GM12801 (cell line): ENCODE measurements around the gene CEMIP.

Experiments
- TF ChIP-seq, protein P1 (sequence below): IDR thresholded peaks from one replicate; pipeline ENCODE4 v1.5.1; 2011; ENCODE audit warnings: control low read depth; ENCODE audit not compliant: insufficient read length; ENCODE audit errors: extremely low read depth

CEMIP gene

DNA sequence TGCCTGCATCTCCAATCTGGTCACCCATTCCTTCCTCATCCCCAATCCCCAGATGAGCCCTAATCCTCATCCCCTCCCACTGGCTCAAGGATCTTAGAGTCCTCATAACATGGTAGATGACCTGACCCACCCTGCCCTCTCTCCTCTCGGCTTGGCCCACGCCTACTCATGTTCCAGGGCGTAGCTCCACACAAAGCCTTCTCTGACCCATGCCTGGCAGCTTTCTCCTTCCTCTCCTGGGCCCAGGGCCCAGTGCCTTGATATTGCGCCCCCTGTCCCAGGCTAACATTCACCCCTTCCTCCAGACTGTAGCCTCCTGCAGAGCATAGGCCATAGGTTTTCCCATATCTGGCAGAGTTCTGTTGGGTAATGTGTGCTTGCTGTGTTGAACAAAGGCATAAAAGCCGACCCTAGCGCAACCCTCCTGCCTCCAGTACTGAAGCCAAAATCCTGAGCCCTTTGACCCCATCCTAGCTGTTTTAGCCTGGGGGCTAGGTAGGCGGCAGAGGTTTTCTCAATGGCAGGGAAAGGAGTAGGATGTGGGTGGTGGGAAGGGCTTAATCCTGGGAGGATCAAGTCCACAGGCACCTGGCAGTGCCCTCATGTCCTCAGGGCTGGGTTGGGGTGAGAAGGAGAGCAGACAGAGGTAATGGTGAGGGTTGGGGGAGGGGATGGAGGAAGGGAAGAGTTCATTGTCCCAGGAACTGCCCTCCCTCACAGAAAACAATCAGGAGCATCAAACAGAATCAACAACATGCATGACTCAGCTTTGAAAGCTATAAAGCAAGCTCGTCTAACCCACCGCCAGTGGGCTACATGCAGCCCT is 175.0 kb downstream of the CEMIP start:
- TF ChIP-seq, protein P1, sequence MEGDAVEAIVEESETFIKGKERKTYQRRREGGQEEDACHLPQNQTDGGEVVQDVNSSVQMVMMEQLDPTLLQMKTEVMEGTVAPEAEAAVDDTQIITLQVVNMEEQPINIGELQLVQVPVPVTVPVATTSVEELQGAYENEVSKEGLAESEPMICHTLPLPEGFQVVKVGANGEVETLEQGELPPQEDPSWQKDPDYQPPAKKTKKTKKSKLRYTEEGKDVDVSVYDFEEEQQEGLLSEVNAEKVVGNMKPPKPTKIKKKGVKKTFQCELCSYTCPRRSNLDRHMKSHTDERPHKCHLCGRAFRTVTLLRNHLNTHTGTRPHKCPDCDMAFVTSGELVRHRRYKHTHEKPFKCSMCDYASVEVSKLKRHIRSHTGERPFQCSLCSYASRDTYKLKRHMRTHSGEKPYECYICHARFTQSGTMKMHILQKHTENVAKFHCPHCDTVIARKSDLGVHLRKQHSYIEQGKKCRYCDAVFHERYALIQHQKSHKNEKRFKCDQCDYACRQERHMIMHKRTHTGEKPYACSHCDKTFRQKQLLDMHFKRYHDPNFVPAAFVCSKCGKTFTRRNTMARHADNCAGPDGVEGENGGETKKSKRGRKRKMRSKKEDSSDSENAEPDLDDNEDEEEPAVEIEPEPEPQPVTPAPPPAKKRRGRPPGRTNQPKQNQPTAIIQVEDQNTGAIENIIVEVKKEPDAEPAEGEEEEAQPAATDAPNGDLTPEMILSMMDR = no peak

DNA sequence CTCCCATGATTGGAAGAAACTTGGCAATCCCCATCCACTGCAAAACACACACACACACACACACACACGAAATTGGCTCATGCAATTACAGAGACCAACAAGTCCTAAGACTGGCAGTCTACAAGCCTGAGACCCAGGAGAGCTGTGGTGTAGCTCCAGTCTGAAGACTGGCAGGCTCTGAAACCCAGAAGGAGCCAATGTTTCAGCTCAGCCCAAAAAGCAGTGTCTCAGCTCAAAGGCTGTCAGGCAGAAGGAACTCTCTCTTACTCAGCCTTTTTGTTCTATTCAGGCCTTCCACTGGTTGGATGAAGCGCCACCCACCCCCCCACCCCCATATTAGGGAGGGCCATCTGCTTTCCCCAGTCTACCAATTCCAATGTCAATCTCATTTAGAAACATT is 178.4 kb downstream of the CEMIP start:
- TF ChIP-seq, protein P1 = no peak

DNA sequence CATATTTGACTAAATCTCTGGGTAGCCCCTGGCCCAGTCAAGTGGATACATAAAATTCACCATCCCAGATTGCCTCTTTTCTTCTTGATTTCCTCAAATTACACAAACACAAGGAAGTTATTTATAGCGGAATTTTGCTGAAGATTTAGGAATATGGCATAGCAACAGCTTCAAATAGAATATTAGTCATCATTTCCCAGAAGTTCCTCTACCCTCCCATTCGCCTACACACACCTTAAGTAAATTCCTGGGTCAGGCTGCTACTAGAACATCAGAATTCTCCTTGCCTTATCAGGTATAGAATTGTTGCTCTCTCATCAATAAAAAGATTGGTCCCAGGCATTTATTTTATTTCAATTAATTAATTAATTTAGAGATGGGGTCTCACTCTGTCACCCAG is 178.8 kb downstream of the CEMIP start:
- TF ChIP-seq, protein P1 = no peak

DNA sequence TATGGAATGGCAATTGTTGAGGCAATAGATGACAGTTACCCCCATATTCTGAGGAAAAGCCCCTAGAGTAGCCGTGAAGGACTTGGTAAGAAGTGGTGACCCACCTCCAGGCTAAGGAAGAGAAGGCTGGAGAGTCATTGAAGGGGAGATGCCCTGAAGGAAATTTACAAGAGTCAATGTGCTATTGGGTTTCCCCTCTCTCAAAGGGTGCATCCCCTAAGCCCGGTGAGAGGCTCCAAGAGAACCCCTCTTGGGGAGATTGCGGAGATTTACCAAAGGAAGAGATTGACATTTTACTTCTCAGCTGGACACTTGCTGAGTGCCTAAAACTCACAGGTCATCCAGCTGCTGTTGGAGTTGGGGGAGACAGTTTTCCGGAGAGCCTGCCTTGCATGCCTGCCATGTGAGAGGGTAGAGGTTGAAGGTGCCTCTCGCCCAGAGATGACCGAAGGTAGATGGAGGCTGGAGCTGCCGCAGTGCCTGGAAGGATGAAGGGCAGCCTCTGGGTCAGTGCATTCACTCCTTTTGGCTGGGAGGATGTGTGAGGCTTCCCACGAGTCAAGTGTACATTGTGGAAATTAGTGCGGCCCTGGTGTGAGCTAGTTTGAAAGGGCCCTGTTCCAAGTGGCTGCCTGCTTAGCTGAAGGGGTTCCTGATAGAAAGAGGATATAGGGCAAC is 179.8 kb downstream of the CEMIP start:
- TF ChIP-seq, protein P1 = no peak

DNA sequence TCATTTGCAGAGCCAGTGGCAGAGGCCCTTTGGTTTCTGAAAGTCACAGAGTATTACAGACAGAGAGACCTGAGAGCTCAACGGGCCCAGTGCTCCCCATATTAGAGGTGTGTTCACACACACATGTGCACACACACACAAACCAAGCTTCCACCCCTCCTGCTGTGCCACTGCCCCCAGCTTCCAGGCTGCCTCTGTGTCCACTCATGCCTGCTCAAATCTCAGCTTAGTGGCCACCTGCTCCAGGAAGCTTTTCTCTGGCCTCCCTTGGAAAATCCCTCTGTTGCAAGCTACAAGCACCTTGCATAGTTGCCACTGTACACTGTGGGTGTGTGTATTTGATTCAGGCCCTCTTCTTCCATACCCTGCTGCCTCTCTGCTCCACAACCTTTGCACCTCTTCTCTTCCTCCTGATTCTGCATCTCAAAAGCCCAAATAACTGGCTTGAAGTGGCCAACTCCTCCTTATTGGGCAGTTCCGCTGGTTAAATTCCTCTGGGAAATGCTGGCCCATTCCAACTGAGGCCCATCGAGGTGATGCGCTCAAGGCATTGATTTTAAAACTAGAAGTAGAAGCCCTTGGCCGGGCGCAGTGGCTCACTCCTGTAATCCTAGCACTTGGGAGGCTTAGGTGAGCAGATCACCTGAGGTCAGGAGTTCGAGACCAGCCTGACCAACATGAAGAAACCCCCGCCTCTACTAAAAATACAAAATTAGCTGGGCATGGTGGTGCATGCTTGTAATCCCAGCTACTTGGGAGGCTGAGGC is 187.4 kb downstream of the CEMIP start:
- TF ChIP-seq, protein P1 = no peak

DNA sequence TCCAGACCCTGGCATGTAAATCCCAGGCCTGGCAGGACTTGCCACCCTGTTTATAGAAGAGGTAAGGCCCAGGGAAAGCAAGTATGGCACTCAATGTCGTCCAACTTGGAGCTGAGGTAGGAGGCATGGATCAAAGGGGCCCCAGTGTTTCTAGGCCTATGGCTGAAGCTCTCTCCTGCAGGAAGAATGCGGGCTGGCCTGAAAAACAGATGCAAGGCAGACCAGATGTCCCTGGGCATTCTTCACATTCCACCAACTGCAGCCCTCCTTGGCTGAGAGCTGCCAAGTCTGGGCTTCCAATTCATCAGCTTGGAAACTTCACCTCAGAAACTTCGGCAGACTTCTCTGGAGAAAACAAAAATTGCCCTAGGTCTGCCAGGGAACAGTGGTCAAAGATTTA is 188.3 kb downstream of the CEMIP start:
- TF ChIP-seq, protein P1 = no peak

DNA sequence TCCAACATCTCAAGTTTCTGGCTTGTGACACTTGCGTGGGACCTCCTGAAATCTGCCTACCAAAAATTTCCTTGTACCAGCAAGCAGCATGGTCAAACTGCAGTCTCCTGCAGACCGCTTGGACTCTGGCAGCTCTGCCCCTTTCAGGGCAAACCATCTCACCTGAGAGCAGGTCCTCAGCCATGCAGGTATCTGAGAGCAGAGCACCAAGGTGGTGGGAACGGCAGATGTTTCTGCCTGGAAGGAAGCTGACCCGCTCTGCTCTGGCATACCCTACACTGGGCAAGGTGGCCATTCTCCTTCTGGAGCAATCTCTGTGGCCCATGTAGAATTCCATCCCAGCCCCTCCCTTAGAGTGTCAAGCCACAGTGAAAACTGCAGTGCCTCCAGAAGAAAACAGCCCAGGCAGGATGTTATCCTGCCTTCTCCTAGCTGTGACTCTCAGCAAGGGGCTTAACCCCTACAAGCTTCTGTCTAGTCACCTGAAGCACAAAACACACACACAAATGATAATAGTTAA is 188.9 kb downstream of the CEMIP start:
- TF ChIP-seq, protein P1 = no peak
